ENCODE measurements around the gene TMED6.
A peak's percentile ranks its signal among the peaks of the same experiment; 100 is the strongest.

DNA sequence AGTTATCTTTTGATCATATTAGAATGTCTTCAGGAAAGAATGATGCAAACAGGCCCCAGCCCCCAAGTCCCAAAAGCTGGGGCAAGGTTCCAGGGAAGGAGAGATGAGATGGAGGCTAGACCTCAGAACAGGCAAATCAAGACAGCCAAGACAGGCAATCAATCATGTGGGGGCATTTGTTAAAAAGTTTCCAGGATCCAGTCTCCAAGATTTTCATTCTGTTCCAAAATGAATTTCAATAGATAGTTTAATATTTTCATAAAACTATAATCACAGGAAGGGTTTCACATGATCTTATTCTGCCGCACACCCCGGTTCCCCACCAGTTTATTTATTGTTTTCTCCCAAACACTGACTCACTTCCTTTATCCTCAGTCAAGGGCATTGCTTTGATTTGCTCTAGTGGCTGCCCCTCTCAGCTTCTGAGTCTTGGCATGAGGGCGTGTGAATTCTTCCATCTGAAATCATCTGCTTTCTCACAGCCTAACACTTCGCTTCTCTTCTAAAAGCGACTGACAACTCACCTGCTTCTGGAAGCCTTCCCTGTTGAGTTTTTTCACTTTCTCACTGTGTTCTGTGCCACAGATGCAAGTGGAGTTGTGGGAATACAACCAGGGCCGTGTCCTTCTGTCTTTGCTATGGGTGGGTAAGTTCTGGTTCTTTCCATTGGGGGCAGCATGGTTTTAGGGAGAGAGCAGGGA lies 46.4 kb upstream of the TMED6 start:
- TF ChIP-seq POLR2A (IDR thresholded peaks at IDR 0.05) (no peak), CTCF (IDR thresholded peaks at IDR 0.05) (peak in 2 of 3 experiments; percentile 34 to 46)

All from vagina (tissue), 2 donors.